ENCODE data around the gene TNN. TPM values are rescaled to one million over a fixed set of nuclear protein-coding genes. Genes with fewer than 3 reads are reported as not detected.
A peak's percentile ranks its signal among the peaks of the same experiment; 100 is the strongest.

Gene TNN
- total RNA-seq, 1 donor from 2014 or later, result under 0.01 TPM

DNA sequence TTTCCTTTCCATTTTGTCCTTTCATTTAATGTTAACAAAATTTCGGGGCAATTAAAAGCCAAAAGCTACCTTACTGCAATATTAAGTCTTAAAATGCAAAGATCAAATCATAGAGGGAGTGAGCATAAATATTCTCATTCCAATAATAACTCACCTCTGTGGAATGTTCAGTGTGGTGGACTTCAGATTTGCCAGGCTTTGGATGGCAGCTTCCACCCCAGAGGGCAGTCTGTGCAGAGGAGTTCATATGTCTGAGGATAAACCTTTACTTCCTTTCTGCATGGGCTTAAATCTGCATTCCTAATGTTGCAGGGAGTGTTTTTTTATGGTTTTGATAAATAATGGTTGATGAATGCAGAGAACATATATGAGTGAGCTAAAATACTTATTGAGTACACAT is 108.6 kb downstream of the TNN start:
- DNase-seq (ENCODE audit: low read depth in 2 of 2), result no peak

- DNase-seq (ENCODE audit: low read depth in 2 of 2), result no peak
Measured at GRCh38 chr1:175178056-175178455, 110.4 kb downstream of the TNN start.

DNA sequence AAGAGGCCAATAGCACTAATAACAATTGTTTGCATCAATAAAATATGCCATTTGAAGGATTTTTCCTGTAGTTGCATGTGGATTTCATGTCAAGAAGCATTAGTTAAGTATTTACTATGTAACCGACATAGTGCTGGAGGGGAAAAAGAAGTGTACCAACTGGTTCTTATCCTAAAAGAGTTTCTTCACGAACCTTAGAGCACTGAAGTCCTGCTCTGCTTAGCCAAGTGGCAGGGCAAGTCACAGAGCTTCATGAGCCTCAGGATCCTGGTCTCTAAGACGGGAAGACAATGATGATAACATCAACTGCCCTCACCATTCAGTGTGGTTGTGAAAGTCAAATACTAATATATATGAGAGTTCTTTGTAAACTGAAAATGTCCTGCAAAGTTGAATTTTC is 110.8 kb downstream of the TNN start:
- DNase-seq (ENCODE audit: low read depth in 2 of 2), result no peak

DNA sequence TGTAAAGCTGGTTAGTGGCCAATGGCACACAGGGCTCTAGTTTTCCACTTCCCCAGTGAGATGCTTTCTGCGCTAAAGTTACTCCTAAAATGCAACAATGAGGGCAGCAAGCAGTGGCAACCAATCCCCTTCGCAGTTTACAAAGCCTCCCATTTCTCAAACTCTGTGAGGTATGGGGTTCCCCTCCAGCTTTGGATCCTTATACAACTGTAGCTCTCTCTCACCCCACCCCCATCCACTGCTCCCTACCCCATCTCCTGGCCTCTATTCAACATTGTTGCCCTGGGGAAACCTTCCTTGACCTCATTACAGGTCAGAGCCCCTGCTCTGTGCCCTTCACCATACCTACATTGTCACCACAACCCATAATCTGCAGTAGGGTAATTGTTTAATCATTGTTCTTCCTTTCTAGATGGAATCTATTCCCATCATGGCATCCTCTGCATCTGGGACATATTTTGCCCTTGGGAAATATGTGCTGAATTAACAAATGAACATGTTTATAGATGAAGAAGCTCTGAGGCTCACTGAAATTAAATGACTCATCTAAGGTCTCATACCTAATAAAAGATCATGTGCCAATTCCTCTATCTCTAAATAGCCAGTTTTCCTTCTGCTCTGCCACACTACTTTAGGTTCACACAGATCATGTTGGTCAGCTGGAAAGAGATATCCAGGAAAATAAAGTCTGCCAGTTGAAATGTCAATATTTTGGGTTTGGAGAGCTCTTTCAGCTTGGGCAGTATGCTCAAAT is 112.4 kb downstream of the TNN start:
- peak in 1 of 2 donors; percentile 10 for DNase-seq (ENCODE audit: low read depth in 2 of 2)

DNA sequence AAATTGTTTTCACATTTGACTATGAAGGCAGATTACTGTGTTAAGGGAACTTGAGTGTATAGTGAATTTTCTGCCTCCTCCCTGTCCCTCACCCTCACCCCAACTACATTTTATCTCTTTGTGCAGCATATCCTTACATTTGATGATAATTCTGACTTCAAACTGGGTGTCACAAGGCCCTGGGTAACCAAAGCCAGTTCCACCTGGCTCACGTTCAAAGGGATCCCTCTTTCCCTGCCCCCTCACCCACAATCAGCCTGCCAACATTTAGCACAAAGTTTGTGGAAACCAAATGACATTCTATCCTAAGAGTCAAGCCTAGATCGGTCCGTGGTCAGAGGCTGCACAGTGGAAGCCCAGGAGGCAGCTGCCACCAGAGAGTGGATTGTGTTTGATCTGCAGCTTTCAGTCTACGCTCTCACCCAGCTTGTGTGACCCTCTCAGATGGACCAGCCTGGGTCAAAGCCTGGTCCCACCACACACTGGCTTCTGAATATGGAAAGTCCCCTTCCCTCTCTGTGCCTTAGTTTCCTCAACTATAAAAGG is 114.6 kb downstream of the TNN start:
- DNase-seq (ENCODE audit: low read depth in 2 of 2), result no peak

- no peak for DNase-seq (ENCODE audit: low read depth in 2 of 2)
Measured at GRCh38 chr1:175183586-175183985, 116.0 kb downstream of the TNN start.

DNA sequence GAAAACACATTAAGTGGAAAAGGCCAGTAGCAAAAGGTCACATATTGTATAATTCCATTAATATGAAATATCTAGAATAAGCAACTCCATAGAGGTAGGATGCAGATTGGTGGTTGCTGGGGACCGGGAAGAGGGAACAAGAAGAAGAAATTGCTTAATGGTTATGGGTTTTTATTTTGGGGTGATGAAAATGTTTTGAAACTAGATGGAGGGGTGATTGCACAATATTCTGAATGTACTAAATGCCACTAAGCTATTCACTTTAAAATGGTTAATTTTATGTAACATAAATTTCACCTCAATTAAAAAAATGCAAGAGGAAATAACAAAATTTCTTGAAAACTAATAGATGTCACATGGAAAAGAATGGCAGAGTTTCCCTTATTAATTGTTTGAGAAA is 118.3 kb downstream of the TNN start:
- DNase-seq (ENCODE audit: low read depth in 2 of 2), result no peak

DNA sequence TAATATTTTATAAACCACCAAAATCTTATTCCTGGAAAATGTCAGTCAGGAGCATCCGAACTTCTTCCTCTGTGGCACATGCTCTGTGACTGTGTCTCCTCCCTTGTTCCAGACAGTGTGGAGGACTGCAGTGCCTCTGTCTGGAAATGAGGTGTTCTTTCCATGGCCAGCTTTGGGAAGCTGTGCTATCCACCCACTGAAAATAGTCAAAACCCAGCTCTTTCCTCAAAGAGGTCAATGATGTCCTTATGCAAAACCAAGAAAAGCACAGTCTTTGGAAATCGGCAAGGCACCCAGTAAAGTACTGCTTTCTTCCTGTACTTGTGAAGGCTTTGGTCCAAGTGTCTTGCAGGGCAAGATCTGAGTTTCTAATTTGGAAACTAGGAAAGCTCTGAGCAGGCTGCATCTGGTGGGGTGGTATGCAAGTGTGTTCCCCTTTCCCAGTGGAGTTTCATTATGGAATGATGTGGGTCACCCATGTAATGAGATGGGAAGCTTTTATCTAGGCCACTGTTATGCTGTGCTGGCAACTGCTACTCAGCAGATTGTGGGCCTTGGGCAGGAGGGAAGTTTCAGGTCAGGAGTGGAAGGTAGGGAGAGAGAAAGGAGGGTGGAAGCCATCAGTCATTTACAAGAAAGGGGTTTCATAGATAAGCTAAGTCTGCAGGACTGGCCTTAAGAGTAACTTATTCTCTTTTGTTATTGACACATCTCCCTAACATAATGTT is 119.0 kb downstream of the TNN start:
- no peak for DNase-seq (ENCODE audit: low read depth in 2 of 2)

- DNase-seq (ENCODE audit: low read depth in 2 of 2), result no peak
Measured at GRCh38 chr1:175188936-175189335, 121.3 kb downstream of the TNN start.

- DNase-seq (ENCODE audit: low read depth in 2 of 2), result no peak
Measured at GRCh38 chr1:175191659-175192058, 124.0 kb downstream of the TNN start.

GRCh38 chr1:175192111-175192629 is 124.5 kb downstream of the TNN start:
- DNase-seq (ENCODE audit: low read depth in 2 of 2), result peak in 1 of 2 donors; percentile 35

- DNase-seq (ENCODE audit: low read depth in 2 of 2), result peak; percentile 57 to 67
Measured at GRCh38 chr1:175192630-175193526, 125.2 kb downstream of the TNN start, which contains the start of gene KIAA0040. Gene KIAA0040 (minus strand): TSS chr1:175192776. CDS start chr1:175161013, 31,763 bp downstream.

DNA sequence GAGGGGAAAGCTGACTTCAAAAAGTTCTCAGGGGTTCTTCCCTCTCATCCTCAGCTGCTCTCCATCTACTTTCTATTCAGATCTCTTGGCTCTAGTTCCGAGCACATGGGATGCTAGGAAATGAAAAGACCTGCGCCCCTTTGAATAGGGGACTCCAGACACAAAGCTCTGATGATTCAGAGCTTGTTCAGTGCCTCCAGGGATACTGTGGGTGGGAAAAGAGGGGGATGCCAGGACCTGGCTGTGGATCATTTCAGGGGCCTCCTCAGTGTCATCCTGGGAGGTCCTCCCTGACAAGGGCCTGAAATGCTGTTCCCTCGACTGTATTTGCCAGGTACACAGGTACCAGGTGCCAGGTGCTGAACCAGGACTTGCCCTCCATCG is 125.9 kb downstream of the TNN start:
- DNase-seq (ENCODE audit: low read depth in 2 of 2), result peak in 1 of 2 donors; percentile 24

DNA sequence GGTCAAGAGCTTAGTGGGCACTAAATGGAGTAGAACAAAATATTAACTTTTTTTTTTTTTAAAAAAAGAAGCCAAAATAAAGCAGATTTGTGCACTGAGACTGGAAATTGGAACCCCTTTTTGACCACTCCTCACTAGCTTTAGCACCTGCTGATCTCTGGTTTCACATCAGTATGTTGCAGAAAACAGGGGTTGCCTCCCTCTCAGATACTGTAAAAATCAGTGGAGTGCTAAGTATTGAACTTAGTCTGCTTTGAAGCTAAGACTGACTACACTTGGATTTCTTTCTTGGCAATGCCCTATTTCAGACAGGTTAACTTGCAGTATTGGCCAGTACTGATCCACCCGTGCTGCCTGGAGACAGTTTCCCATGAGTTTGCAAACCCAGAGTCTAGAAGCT is 127.6 kb downstream of the TNN start:
- no peak for DNase-seq (ENCODE audit: low read depth in 2 of 2)

GRCh38 chr1:175195798-175196197 is 128.2 kb downstream of the TNN start:
- DNase-seq (ENCODE audit: low read depth in 2 of 2), result no peak

DNA sequence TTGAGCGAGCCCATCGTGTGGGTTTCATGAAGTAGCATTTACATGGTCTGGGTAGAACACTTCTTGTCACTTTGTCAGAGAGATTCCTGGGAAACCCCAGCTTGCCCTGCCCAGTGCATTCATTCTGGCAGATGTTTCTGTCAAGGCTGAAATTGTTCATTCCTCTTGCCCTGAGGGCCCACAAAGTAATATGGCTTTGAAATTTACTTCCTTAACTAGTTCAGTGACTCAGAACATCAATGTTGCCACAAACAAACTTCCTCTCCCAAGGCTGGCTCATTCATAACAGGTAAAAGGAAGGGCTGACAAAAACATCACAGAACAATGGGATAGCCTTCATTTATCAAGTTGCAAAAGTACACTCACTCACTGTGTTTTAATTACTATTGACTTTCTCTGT is 129.9 kb downstream of the TNN start:
- peak; percentile 66 to 91 for DNase-seq (ENCODE audit: low read depth in 2 of 2)

Other genes with a start within 250 kb of the TNN start
- gene CACYBP, start 67.9 kb upstream of the TNN start, total RNA-seq, result 115 and 218 TPM in 2 replicates
- 29.3 and 32.5 TPM in 2 replicates for gene MRPS14, start 44.4 kb upstream of the TNN start, total RNA-seq
- 9.2 and 10.0 TPM in 2 replicates for gene KIAA0040, start 124.9 kb downstream of the TNN start, total RNA-seq